PC-3 (cell line): Measurements from ENCODE around the gene PRPF6. TPM values are rescaled to one million over a fixed set of nuclear protein-coding genes. Genes with fewer than 3 reads are reported as not detected.

Experiments used
- ATAC-seq: fragments of 200-7000 bp; cut with Tn5 transposase; 2 replicates; pipeline ENCODE4 v1.9.1; 2020; ENCODE audit warnings: mild to moderate bottlenecking, moderate library complexity
- BruUV-seq: library from RNA; stranded (reverse); fragments of 400-500 nt; replicated peaks from 2 replicates; lab custom pipeline; 2021; lab: Mats Ljungman, UMichigan
- CTCF ChIA-PET: fragments of 300-600 bp; sonication (Branson Sonifier 250); formaldehyde crosslinking; loops from one replicate; lab custom pipeline; 2022; ENCODE audit warnings: antibody characterized with exemption; lab: Charles Lee
- POLR2A ChIA-PET: fragments of 300-600 bp; sonication (Branson Sonifier 250); formaldehyde crosslinking; loops from one replicate; lab custom pipeline; 2022; ENCODE audit warnings: antibody characterized with exemption; ENCODE audit not compliant: unreplicated experiment; lab: Charles Lee
- DNase-seq: peaks from one replicate; pipeline ENCODE4 v3.0.0-alpha.2; 2015
- H2AFZ ChIP-seq: fragments of 300-600 bp; sonication (generic); 2 replicates; pipeline ENCODE4 v1.6.0; 2016; ENCODE audit warnings: antibody characterized with exemption, low read length
- H3F3A ChIP-seq: fragments of 300-600 bp; sonication (generic); one replicate; pipeline ENCODE4 v1.6.0; 2017; ENCODE audit warnings: antibody characterized with exemption, low read length, control low read depth, mild to moderate bottlenecking; ENCODE audit not compliant: unreplicated experiment
- H3K27ac ChIP-seq: fragments of 300-600 bp; sonication (generic); 2 replicates; pipeline ENCODE4 v1.5.1; 2016; ENCODE audit warnings: mild to moderate bottlenecking, low read length
- H3K27me3 ChIP-seq: fragments of 300-600 bp; sonication (generic); 2 replicates; pipeline ENCODE4 v1.6.1; 2016; ENCODE audit warnings: low read length, mixed read lengths
- H3K36me3 ChIP-seq: fragments of 300-600 bp; sonication (generic); 2 replicates; pipeline ENCODE4 v1.6.1; 2016; ENCODE audit warnings: low read depth, mixed run types, low read length, mixed read lengths
- H3K4me1 ChIP-seq: fragments of 300-600 bp; sonication (generic); 2 replicates; pipeline ENCODE4 v1.5.1; 2016; ENCODE audit warnings: low read length; ENCODE audit not compliant: insufficient read depth
- H3K4me2 ChIP-seq: fragments of 300-600 bp; sonication (generic); 2 replicates; pipeline ENCODE4 v1.6.0; 2016; ENCODE audit warnings: low read length
- H3K4me3 ChIP-seq: fragments of 300-600 bp; sonication (generic); 2 replicates; pipeline ENCODE4 v1.5.1; 2016; ENCODE audit warnings: mild to moderate bottlenecking, low read length, mixed read lengths
- H3K79me2 ChIP-seq: fragments of 300-600 bp; sonication (generic); 2 replicates; pipeline ENCODE4 v1.6.1; 2017; ENCODE audit warnings: low read length, mixed read lengths
- H3K9ac ChIP-seq: fragments of 300-600 bp; sonication (generic); 2 replicates; pipeline ENCODE4 v1.6.0; 2016; ENCODE audit warnings: mild to moderate bottlenecking, low read length
- H3K9me2 ChIP-seq: fragments of 300-600 bp; sonication (generic); replicated peaks from 2 replicates; pipeline ENCODE4 v1.6.1; 2016; ENCODE audit warnings: mixed run types, low read length, mixed read lengths
- H3K9me3 ChIP-seq: fragments of 300-600 bp; sonication (generic); 2 replicates; pipeline ENCODE4 v1.6.1; 2016; ENCODE audit warnings: low read length, mixed read lengths
- H4K20me1 ChIP-seq: fragments of 300-600 bp; sonication (generic); 2 replicates; pipeline ENCODE4 v1.6.1; 2016; ENCODE audit warnings: low read length, mixed read lengths
- EZH2 ChIP-seq: fragments of 300-600 bp; sonication (generic); IDR thresholded peaks from one replicate; pipeline ENCODE4 v1.6.1; 2017; ENCODE audit warnings: antibody characterized with exemption, mild to moderate bottlenecking, low read length; ENCODE audit not compliant: unreplicated experiment
- EZH2phosphoT487 ChIP-seq: fragments of 300-600 bp; sonication (generic); IDR thresholded peaks from 2 replicates; pipeline ENCODE4 v1.6.1; 2018; ENCODE audit warnings: mild to moderate bottlenecking, antibody characterized with exemption, low read length, borderline replicate concordance
- intact Hi-C: fragments of 100-400 bp; cut with micrococcal nuclease; formaldehyde crosslinking; loops from 2 replicates; pipeline ENCODE4 v1.9.0; 2023
- total RNA-seq: library from RNA; depleted of rRNA; stranded (reverse); fragments of >200 nt; gene quantifications from 2 replicates; pipeline ENCODE4 v1.2.3, GENCODE V29; 2014
- TF ChIP-seq, protein P1 (sequence below): fragments of 300-600 bp; sonication (generic); conservative IDR thresholded peaks from 2 replicates; pipeline ENCODE4 v1.5.1; 2017; ENCODE audit warnings: antibody characterized with exemption, low read depth, mild to moderate bottlenecking, low read length

The PRPF6 gene
- total RNA-seq, 1 experiment from 2014 or later, result 67.1 TPM

DNA sequence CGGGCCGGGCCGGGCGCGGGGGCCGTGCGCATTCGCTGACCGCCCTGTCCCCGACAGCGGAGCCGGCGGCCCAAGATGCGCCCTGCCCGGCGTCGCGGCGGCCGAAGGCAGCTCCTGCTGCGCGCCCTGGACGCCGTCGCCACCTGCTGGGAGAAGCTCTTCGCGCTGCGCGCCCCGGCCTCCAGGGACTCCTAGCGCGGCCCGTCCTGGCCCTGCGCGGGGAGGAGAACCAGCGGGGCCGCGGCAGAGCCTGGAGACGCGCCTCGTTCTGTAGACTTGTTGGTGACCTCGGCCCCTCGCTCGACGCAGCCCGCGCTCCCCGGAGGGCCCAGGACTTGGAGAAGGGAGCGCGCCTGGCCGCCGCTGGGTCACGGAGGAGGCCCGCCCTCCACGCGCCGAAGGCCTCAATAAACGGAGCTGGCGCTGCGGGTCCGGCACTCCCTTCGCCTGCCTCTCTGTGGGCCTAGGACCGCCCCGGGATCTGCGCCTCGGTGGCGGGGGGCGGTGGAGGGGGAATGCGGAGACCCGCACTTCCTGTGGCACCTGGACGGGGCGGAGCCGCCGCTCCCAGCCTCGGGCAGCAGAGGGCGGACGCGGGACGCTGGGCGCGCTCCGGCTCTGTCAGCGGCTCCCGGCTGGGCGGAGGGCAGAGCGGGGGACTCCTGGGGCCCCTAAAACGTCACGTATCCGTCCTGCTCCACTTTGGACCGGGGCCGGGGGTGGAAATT lies 57.8 kb downstream of the PRPF6 start:
- peak overlapping the region; percentile 37; the same call in 1 of the 2 replicates for H3K9ac ChIP-seq
- H4K20me1 ChIP-seq, result no peaks in the 10 kb centered on the region
- H2AFZ ChIP-seq, result peak overlapping the region; percentile 85
- H3K4me2 ChIP-seq, result peak overlapping the region; percentile 88
- H3K27me3 ChIP-seq, result no peaks in the 10 kb centered on the region
- intact Hi-C loops, result loop anchor here (1.0 to 2.0 kb wide), 2 partner anchors 24 to 82 kb away; partner anchors contain the start of gene TCEA2
- TF ChIP-seq EZH2, result no peak
- TF ChIP-seq, protein P1, sequence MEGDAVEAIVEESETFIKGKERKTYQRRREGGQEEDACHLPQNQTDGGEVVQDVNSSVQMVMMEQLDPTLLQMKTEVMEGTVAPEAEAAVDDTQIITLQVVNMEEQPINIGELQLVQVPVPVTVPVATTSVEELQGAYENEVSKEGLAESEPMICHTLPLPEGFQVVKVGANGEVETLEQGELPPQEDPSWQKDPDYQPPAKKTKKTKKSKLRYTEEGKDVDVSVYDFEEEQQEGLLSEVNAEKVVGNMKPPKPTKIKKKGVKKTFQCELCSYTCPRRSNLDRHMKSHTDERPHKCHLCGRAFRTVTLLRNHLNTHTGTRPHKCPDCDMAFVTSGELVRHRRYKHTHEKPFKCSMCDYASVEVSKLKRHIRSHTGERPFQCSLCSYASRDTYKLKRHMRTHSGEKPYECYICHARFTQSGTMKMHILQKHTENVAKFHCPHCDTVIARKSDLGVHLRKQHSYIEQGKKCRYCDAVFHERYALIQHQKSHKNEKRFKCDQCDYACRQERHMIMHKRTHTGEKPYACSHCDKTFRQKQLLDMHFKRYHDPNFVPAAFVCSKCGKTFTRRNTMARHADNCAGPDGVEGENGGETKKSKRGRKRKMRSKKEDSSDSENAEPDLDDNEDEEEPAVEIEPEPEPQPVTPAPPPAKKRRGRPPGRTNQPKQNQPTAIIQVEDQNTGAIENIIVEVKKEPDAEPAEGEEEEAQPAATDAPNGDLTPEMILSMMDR, result peak; percentile 71
- no peak for TF ChIP-seq EZH2phosphoT487
- ChIA-PET POLR2A (interaction anchor here (0.6 kb wide), 3 partner anchors 24 to 296 kb away, joined by 3 read pairs; partner anchors contain the start of gene TCEA2), CTCF (interaction anchor here (0.6 to 2.1 kb wide), 8 partner anchors 16 to 340 kb away, joined by 3 to 8 read pairs (median 4); partner anchors contain the start of genes PRPF6 and TCEA2)
- H3F3A ChIP-seq, result peaks cover 1% of the 10 kb centered on the region
- no peaks in the 10 kb centered on the region for H3K9me2 ChIP-seq
- BruUV-seq, result no TSS peak
- H3K4me1 ChIP-seq, result peaks cover 8% of the 10 kb centered on the region
- no peaks in the 10 kb centered on the region for H3K79me2 ChIP-seq
- no peak overlapping the region for H3K27ac ChIP-seq
- H3K36me3 ChIP-seq, result no peaks in the 10 kb centered on the region
- H3K9me3 ChIP-seq, result no peaks in the 10 kb centered on the region
- DNase-seq (peak; percentile 78), ATAC-seq (peak; percentile 80)
- peak overlapping the region; percentile 71 for H3K4me3 ChIP-seq

- DNase-seq (no peak), ATAC-seq (peak; percentile 21)
- H3K9me3 ChIP-seq, result no peaks in the 10 kb centered on the region
- TF ChIP-seq, protein P1, result no peak
- no peak for TF ChIP-seq EZH2phosphoT487
- no peak for TF ChIP-seq EZH2
- no peaks in the 10 kb centered on the region for H3K79me2 ChIP-seq
- peaks cover 5% of the 10 kb centered on the region for H3F3A ChIP-seq
- H3K9me2 ChIP-seq, result no peaks in the 10 kb centered on the region
- peak overlapping the region; percentile 71 for H3K4me3 ChIP-seq
- H3K36me3 ChIP-seq, result no peaks in the 10 kb centered on the region
- peak overlapping the region; percentile 85 for H2AFZ ChIP-seq
- no peak overlapping the region for H3K27ac ChIP-seq
- intact Hi-C loops, result loop anchor here (1.0 to 2.0 kb wide), 2 partner anchors 23 to 81 kb away; partner anchors contain the start of gene TCEA2
- H3K9ac ChIP-seq, result peak overlapping the region; percentile 37; the same call in 1 of the 2 replicates
- H3K4me1 ChIP-seq, result peaks cover 12% of the 10 kb centered on the region
- no peaks in the 10 kb centered on the region for H4K20me1 ChIP-seq
- H3K27me3 ChIP-seq, result no peaks in the 10 kb centered on the region
- ChIA-PET POLR2A (interaction anchor here (0.6 kb wide), 2 partner anchors 43 to 297 kb away, joined by 3 read pairs; no protein-coding TSS in a partner anchor), CTCF (interaction anchor here (0.6 to 2.1 kb wide), 5 partner anchors 15 to 341 kb away, joined by 3 to 8 read pairs (median 3); partner anchors contain the start of gene TCEA2)
- BruUV-seq, result TSS peak; percentile 31
- peak overlapping the region; percentile 88 for H3K4me2 ChIP-seq
These were observed 58.6 kb downstream of the PRPF6 start for GRCh38 chr20:64039293-64040160.
